Renal cortical epithelial cell (primary cell): ENCODE results near the gene SMAD5. TPM values are rescaled to one million over a fixed set of nuclear protein-coding genes. Genes with fewer than 3 reads are reported as not detected.

Experiments
- DNase-seq: peaks from one replicate; pipeline ENCODE4 v3.0.0-alpha.2; 2011; ENCODE audit warnings: low read depth
- total RNA-seq: library from RNA; depleted of rRNA; stranded (reverse); fragments of >200 nt; gene quantifications from 2 replicates; pipeline ENCODE4 v1.2.3, GENCODE V29; 2014

The SMAD5 gene
- total RNA-seq, 1 donor from 2014 or later, result 59.6 TPM

DNA sequence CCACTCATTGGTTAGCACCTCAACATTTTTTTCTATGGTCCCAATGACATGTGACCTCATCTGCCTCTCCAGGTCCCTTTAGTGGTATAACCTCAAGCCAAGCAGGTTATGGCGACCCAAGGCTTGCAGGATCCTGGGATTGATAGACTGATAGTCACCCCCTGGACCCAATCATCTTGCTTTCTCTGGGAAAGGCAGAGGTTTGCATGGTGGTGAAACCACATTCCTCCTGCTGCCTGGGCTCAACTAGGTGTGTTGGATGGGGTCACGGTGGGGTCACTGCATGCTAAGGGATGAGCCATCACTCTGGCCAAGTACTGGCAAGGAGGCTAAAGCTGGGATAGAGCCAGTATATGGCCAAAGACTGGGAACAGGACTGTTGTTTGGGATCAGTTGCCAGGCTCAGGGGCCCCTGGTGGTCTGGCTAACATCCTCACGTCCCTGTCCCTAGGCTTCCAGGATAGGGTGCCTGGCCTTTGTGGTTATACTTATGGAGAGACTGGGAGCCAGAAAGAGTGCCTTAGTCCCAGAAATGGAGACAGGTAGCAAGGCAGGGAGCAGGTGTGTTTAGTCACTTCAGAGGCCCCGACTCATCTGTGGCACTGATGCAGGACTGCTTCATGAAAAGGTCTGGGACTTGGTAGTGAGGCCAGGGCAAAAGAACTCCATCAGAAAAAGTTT lies 65.0 kb downstream of the SMAD5 start:
- peak; percentile 46 for DNase-seq

DNA sequence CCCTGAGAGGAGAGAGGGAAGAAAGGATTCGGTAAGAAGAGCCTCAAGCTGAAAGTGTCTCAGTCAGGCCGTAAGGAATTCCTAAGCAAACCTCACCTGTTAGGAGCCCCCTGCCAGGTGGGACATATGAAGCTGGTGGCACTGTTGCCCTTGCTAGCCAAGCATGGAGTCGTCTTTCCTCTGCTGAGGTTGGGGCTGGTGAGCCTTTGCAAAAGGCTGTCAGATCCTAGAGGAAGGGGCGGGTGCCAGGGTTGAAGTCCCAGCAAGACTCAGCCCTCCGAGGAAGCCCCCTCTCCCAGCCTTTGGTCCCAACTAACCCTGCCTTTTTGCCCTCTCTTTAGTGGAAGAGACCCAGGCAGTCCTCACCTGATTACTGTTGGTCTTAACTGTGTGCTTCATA lies 65.8 kb downstream of the SMAD5 start:
- DNase-seq, result no peak

DNA sequence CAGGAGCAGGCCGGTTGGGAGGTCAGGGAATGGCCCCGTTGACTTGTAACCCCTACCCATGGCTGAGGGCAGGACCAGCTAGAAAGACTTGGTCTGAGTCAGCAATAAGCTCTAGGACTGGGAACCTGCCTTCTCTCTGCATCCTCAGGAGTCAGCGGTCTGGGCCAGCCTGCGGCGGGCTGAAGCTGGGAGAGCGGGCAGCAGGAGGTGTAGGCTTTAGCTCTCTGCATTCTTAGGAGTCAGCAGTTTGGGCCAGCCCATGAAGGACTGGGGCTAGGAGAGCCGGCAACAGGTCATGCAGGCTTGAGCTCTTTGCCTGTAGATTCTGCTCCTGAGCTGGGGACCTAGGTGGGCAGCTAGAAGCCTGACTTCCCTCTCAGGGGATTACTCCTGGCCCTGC lies 66.8 kb downstream of the SMAD5 start:
- DNase-seq, result no peak

DNA sequence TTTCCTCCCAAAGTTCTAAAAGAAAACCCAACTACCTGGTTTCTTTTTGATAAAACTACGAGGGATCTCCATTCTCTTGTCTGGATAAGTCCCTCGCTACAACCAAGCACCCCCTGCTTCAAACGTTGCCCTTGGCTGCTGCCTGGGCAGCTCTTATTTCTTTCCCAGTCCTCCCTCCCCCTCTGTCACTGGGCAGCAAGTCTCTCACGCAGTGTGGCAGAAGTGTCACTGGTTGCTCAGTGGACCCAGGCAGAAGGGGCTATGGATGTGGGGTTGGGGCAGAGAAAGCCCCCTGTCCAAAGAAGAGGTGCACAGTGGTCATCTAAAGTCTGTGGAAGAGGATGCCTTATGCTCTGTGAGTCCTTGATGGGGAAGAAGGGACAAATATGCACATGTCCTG lies 67.5 kb downstream of the SMAD5 start:
- no peak for DNase-seq

DNA sequence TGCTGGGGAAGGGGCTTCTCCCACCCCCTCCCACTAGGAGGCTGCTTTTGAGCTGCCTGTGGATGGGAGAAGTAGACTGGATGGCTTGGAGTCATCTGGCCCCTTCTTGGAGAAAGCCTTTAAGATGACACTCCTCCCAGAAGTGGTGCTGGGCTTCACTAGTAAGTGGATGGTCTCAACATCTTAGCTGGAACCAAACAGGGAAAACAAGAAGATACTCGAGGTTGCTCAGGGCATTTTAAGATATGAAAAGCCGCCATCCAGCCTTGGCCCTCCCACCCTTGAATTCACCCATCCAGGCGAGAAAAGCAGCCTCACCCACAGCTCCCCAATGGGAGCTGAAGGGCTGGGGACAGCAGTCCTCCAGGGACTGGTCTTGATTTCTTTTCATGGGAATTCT lies 68.1 kb downstream of the SMAD5 start:
- DNase-seq, result no peak

DNA sequence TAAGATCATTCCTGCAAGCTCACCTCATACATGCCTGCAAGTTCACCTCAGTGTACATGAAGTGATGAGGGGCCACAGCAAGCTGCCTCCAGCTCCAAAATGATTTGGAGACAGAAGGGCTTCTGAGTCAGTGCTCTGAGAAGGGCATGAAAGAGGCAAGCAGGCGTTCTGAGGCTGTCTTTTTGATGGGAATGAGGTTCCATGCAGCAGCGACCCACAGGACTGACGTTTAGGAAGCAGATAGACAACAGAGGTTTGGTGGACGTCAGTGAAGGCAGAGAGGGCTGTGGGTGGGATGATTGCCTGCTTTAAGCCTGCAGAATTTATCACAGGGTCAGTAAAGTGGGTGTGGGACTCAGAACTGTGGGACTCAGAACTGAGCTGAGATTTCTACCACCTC lies 69.2 kb downstream of the SMAD5 start:
- DNase-seq, result no peak

DNA sequence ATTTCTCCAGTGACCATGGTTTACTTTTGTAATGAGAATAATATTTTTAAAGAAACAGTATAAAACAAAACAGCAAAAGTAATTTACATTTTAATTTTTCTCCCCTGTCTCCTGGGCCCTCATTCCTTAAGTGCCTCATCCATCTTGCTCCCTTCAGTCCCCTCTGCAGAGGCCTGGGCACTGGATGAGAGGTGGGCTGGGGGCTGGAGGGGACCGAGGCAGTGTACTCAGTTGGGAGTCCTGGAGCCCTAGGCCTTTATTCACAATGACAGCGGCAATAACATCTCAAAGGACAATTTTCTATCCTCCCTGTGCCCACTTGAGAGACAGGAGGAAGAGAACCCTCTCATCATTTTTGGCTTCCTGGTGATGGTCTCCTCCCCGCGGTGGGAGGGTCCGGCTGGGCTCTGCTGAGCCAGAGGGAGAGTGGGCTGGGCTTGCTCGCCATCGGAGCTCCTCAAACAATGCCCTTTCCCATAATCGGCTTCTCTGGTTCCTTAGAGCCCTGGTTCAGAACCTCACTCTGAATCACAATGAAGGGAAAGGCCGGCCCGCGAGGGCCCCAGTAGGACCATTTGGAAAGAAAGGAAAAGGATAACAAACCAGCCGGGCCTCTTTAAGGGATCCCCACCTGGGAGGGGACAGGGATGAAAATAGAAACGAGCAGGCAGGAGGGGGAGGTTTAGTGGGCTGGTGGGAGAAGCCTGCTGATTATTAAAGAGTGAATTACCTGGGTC lies 70.0 kb downstream of the SMAD5 start:
- no peak for DNase-seq

DNA sequence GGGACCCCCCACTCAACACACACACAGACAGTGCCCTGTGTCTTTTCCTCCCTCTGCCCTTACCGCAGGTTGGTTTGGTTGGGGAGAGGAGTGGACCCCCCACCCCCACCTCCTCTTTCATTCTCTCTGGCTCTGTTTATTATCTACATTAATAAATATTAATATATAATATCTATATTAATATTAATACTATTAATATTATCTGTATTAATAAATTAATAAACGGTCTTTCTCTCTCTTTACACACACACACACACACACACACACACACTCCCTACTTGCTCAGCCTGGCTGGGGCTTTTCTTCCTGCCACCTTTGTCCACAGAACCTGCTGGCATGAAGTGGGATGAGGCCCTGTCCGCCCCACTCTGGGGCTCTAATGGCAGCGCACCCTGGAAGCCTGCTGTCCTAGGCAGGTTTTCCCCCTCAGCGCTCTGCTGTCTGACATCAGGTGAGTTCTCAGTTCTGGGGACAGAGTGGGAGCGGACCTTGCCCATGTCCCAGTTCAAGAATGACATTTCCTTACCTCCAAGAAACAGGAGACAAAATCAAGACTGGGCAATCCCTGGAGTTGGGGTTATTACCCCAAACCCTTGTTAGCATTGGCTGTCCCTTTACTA lies 70.8 kb downstream of the SMAD5 start:
- DNase-seq, result no peak

DNA sequence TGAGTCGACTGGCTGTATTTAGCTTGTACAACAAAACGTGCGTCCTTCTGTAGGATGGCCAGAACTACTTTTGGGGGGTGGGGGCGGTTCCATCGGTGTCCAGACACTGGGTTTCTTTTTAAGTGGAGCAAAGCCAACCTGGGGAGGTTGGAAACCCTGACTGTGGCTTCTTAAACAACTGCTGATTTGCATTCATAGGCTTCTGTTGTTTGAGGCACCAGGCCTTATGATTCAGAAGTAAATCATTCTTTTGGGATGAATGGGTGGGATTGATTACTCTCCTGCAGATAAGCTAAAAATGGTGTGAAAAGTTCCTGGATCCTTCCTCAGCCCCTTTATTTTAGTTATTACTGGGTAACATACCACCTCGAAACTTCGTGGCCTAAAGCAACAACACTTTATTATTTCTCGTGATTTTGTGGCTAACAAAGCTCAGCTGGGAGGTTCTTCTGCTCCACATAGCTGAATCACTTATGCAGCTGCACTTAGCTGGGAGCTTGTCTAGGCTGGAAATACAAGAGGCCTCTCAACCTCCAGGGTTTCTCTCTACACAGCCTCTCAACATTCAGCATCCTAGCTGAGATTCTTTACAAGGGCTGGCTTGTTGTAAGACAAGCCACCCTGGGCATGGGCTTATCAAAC lies 72.5 kb downstream of the SMAD5 start:
- DNase-seq, result no peak

DNA sequence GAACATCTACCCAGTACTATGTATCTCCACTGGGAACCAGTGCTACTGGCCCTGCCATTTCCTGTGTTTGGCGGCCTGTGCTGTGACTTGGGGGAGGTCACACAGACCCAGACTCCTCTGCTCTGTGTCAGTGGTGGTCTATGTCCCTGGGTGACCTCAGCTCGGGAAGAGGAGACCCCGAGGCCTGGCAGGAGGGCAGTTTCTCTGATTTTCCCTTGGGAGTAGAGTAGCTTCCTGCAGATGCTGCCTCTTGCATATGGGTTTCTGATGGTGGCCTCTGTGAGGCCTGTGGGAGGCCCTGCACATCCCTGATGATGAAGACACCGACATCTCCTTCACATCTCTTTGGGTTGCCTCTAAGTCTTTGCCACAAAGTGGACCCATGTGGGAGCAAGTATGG lies 73.3 kb downstream of the SMAD5 start:
- DNase-seq, result no peak

DNA sequence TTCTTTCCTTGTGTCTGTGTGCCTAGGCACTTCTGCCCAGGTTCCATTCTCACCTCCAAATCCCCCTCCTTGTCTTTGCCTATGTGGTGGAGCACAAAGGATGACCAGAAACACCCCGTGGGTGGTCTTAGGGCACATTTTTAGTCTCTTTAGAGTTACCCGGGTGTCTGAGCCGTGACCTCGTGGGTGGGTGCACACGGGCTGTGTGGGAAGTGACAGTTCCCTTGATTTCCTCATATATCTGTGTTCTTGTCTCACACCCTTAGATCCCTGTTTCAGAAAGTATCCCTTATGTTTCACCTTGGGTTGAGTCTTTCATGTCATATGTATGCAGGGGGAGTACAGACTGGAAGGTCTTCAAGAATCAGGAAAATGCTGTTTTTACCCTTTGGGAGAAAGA lies 73.7 kb downstream of the SMAD5 start:
- DNase-seq, result no peak

DNA sequence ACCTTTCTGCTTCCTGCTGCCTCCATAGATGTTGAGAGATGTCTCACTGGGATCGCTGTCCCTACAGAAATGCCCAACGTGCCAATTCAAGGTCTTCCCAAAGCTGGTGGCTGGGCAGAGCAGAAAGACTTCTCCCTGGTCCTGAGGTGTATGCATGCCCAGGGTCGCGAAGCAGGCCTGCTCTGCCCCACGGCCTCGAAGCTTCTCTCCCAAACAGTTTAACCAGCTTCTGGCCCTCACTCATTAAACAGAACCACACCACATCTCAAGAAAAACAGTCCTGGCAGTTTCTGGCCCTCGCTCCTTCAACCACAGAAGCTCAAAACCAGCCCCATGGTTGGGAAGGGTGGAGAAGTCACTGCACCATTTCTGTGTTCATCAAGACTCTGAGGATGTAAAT lies 75.0 kb downstream of the SMAD5 start:
- no peak for DNase-seq

DNA sequence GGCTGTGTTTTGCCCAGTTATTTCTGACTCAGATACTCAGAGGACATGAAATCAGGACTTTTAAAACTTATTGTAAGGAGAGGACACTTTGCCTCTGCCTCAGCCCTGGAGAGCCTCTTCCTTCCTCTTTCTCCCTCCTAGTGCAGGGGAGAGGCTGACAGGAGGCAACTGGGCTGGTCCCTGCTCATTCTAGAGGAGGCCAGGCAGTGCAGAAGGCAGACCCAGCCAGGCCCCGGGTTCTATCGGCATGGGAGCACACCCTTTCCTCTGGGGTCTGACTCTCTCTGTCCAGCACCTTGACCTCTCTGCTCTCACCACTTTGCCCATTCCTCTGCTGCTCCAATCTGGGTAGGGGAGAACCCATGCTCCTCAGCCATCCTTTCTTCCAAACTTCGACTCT lies 76.3 kb downstream of the SMAD5 start:
- no peak for DNase-seq

DNA sequence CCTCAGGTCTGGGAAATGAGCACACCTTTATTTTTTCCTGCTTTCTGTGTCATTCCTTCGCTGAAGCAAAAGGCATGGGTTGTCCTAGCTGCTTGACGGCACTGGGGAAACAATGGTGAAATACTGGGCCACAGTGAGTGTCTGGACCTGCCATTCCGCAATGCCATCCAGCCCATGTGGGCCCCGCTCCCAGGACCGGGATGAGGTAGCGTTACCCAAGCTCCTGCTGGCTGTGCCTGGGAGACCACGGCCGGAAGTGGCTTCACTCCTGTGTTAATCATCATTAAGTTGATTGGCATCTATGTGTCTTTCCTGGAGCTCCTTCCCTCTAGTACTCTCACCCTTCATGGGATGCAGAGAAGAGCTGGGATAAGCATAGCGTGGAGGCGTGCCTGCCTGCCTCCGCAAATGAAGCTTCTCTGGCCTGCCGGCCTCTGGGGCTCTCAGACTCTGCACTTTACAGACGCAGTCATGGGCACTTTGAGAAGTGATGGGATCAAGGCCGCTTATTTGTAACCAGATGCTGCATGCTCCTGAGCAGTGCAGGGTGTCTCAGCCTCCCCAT lies 76.8 kb downstream of the SMAD5 start:
- no peak for DNase-seq

DNA sequence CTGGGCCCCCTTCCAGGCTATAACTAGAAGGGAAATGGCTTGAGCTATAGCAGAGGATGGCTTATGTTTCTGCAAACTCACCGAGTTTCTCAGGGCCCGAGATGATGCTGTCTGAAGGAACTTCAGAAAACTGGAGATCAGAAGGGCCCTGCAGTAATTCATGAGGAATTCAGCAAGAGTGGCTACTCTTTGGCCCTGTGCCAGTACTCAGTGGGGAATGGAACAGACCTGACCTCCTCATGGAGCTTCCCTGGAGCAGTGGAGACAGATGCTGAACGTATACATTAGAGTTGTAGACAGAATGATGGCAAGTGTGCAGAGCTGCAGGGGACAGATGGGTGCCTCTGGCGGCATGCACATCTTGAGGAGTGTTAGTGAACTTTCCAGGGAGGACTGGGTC lies 77.6 kb downstream of the SMAD5 start:
- DNase-seq, result no peak

DNA sequence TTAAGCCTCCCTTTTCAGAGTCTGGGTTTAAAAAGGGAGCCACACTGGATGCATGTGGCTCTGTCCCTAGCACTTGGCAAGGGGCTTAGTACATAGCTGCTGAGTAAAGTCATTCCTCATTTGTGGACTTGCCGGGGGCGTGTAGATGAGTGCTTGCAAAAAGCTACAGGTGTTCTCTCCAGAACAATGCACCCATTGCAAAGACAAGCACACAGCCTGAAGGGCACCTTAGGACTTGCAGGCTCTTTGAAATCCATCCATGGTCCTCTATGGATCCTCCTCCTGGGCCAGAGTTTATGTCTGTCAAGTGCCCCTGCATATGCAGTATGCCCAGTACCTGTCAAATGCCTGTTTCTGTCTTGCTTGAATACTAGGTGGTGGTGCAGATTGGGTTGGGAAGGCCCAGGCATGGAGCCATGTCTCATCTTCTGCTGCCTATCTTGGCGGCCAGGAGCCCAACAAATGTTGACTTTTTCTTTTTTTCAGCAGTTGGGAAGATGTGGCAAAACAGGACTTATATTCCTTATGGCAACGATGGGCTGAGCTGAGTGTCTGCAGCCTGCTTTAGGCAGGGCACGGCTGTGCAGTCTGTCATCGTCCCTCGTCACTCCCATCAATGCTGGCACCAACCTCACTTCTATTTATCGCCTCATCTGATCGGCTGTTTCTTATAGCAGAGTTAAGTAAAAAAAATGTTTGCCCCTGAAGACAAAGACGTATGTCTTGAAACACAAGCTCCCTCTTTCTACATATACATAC lies 78.8 kb downstream of the SMAD5 start:
- DNase-seq, result no peak

DNA sequence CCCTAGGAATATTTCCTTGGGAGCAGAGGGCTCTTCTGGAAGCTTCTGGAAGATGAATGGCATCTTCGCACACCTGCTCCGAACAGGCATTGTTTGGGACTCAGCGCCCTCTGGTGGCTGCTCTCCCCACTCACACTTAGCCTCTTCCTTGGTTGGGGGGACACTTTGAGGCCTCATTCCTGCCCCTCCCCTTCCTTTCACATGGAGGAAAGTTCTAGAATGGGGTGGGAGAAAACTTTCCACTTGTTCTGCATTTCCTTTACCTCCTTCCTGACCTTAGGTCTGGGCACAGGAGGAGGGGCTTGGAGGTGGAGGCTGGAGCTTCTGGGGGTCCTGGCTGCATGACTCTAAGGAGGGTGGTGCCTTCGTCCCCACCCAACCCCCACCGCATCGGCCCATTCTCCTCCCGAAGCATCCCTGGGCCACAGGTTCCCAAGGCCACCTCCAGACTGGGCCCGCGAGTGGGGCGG lies 79.6 kb downstream of the SMAD5 start:
- no peak for DNase-seq

DNA sequence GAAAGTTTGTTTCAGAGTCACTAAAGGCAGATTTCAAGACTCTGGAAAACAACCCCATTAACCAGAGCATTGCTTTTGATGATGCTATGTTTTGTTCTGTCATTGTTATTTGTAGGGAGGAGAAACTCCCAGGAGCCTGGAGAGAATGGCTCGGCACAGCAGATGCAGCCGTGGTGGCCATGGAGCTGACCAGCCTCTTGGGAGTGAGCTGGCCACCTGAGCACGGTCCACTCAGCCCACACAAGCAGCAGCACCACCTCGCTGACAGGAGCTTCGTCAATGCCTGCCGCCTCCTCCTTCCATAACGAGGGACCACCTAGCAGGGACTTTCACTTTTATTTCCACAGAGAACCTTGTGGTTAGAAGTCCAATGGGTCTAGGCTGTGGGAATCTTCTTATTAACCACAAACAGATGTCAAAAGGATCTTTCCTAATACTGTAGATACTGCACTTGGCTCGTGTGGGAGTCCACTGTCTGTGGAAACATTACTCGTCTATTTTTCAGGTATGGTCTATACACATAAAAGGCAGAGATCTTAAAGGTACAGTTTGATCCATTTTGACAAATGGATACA lies 81.4 kb downstream of the SMAD5 start:
- no peak for DNase-seq

DNA sequence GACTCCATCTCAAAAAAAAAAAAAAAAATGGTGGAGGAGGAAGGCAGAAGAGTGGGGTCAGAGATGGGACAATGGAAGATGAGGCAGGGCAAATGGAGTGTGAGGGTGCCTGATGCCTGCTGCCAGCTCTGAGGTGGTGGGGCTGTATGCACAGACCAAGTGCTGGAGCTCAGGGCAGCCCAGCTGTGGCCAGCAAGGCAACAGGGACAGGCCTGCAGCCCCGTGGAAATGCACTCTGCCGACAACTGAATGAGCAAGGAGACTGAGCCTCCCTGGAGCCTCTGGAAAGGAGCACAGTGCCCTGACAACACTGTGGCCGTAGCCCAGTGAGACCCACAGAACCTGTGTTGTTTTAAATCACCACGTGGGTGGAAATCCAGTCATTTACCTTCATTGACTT lies 83.2 kb downstream of the SMAD5 start:
- DNase-seq, result no peak

DNA sequence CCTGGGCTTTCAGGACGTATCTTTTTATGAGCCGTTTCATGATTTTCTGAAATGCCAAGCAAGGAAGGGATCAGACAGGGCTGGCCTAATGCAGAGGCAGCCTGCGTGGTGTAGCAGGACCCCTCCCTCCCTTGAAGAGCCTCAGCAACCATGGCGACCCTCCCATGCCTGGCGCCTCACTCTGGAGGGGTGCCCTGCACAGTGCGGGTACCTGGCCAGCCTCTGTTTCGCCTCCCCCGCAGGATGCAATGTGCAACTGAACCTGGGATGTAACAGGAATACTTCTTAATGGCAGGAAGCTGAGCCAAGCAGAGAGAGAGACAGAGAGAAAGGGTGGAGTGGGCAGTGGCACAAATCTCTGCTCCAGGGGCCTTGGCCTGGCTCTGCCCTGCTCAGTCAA lies 83.6 kb downstream of the SMAD5 start:
- DNase-seq, result no peak

DNA sequence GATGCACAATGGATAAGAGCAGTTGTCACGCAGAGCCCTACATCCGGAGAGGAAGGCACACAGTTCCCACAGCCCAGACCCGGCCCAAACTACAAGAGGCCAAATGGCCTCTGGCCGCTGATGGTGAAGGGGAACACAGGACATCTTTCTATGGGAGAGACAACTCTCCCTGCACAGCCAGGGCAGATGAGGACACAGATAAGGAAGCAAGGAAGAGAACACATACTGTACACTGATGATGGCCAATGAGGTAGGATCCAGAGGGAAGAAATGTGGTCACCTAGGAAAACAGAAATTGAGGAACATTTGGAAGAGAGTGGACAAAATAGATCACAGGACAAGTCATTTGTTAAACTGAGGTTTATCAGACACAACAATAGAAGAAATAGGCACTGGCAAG lies 88.7 kb downstream of the SMAD5 start:
- no peak for DNase-seq
